Neuronal stem cell (in vitro differentiated cells): ENCODE data around the gene PGRMC2.
"Not testable (repeated sequence)": the region's sequence is repeated elsewhere in the genome, so short reads cannot be mapped to it uniquely, and the experiment has no call there.

Source experiments
- DNase-seq: peaks from one replicate; pipeline ENCODE4 v3.0.0-alpha.2; 2013; ENCODE audit warnings: low spot score
- H2AFZ ChIP-seq: one replicate; pipeline ENCODE4 v1.6.1; 2013; ENCODE audit warnings: mild to moderate bottlenecking, low read length, inconsistent platforms
- H2AK5ac ChIP-seq: 2 replicates; pipeline ENCODE4 v1.6.1; 2013; ENCODE audit warnings: low read depth, mild to moderate bottlenecking, inconsistent platforms, low read length, moderate library complexity, mixed read lengths
- H2BK120ac ChIP-seq: 2 replicates; pipeline ENCODE4 v1.6.1; 2013; ENCODE audit warnings: low read depth, mild to moderate bottlenecking, inconsistent platforms, low read length, moderate library complexity, mixed read lengths
- H2BK12ac ChIP-seq: one replicate; pipeline ENCODE4 v1.6.1; 2013; ENCODE audit warnings: low read length, inconsistent platforms
- H2BK15ac ChIP-seq: 2 replicates; pipeline ENCODE4 v1.6.1; 2013; ENCODE audit warnings: mild to moderate bottlenecking, low read length, inconsistent platforms, mixed read lengths
- H2BK5ac ChIP-seq: one replicate; pipeline ENCODE4 v1.6.1; 2013; ENCODE audit warnings: inconsistent platforms, mild to moderate bottlenecking, low read length, moderate library complexity
- H3K14ac ChIP-seq: one replicate; pipeline ENCODE4 v1.6.1; 2013; ENCODE audit warnings: low read length, inconsistent platforms
- H3K18ac ChIP-seq: 2 replicates; pipeline ENCODE4 v1.6.1; 2013; ENCODE audit warnings: low read length, inconsistent platforms
- H3K23ac ChIP-seq: 2 replicates; pipeline ENCODE4 v1.6.1; 2013; ENCODE audit warnings: low read depth, mild to moderate bottlenecking, mixed read lengths, low read length, inconsistent platforms; ENCODE audit not compliant: poor library complexity
- H3K27ac ChIP-seq: replicated peaks from 3 replicates; pipeline ENCODE4 v1.5.1; 2013; ENCODE audit warnings: low read length, inconsistent platforms
- H3K27me3 ChIP-seq, 3 experiments: 2 replicates each; pipeline ENCODE4 v1.6.1; 2013; ENCODE audit warnings: low read length in 3 of 3, mild to moderate bottlenecking in 2 of 3, inconsistent platforms in 1 of 3, low read depth in 1 of 3, mixed read lengths in 1 of 3, moderate library complexity in 1 of 3; ENCODE audit not compliant: control insufficient read depth in 3 of 3, insufficient read depth in 3 of 3
- H3K36me3 ChIP-seq, 2 donors: replicated peaks in 1 of 2; 2 replicates each; pipeline ENCODE4 v1.6.1; 2013; ENCODE audit warnings: low read length in 2 of 2; ENCODE audit not compliant: control insufficient read depth in 2 of 2, insufficient read depth in 2 of 2
- H3K4ac ChIP-seq: 2 replicates; pipeline ENCODE4 v1.6.1; 2013; ENCODE audit warnings: inconsistent platforms, mild to moderate bottlenecking, low read length, moderate library complexity
- H3K4me1 ChIP-seq, 2 donors: 1 replicate in 1 of 2; 2 replicates in 1 of 2; pipeline ENCODE4 v1.6.1; 2013; ENCODE audit warnings: low read length in 2 of 2, low read depth in 1 of 2; ENCODE audit not compliant: control insufficient read depth in 2 of 2, insufficient read depth in 1 of 2
- H3K4me2 ChIP-seq: one replicate; pipeline ENCODE4 v1.6.1; 2013; ENCODE audit warnings: mild to moderate bottlenecking, low read length, inconsistent platforms; ENCODE audit not compliant: insufficient read depth, poor library complexity, severe bottlenecking
- H3K4me3 ChIP-seq, 2 donors: 2 replicates each; pipeline ENCODE4 v1.5.1; 2013; ENCODE audit warnings: low read length in 2 of 2, mild to moderate bottlenecking in 2 of 2, inconsistent platforms in 1 of 2, moderate library complexity in 1 of 2
- H3K79me1 ChIP-seq: one replicate; pipeline ENCODE4 v1.6.1; 2013; ENCODE audit warnings: low read depth, mild to moderate bottlenecking, inconsistent platforms, low read length, moderate library complexity
- H3K9ac ChIP-seq: one replicate; pipeline ENCODE4 v1.6.1; 2013; ENCODE audit warnings: mild to moderate bottlenecking, low read depth, low read length, inconsistent platforms; ENCODE audit not compliant: poor library complexity
- H3K9me3 ChIP-seq, 2 donors: replicated peaks in 1 of 2; 2 replicates each; pipeline versions ENCODE3 to v1.6.1; 2013; ENCODE audit warnings: low read length in 2 of 2, mild to moderate bottlenecking in 2 of 2, inconsistent platforms in 1 of 2, low read depth in 1 of 2, mixed read lengths in 1 of 2, moderate library complexity in 1 of 2; ENCODE audit not compliant: control insufficient read depth in 2 of 2, insufficient read depth in 1 of 2
- H4K8ac ChIP-seq: one replicate; pipeline ENCODE4 v1.6.1; 2013; ENCODE audit warnings: low read depth, mild to moderate bottlenecking, inconsistent platforms, low read length, moderate library complexity
- H4K91ac ChIP-seq: one replicate; pipeline ENCODE4 v1.6.1; 2013; ENCODE audit warnings: low read length, low read depth, mild to moderate bottlenecking, inconsistent platforms; ENCODE audit not compliant: poor library complexity
- WGBS, 2 donors: extraction: QIAGEN DNeasy Blood & Tissue Kit; methylation state at CpG; one replicate each; pipeline ENCODE4 v1.1.7; 2013; ENCODE audit warnings: missing lambda C conversion rate in 2 of 2, mixed read lengths in 1 of 2; ENCODE audit not compliant: insufficient read length in 2 of 2, insufficient replicate concordance in 1 of 2; ENCODE audit errors: extremely low coverage in 2 of 2; 5-methylcytosine and 5-hydroxymethylcytosine counted together

Gene PGRMC2

DNA sequence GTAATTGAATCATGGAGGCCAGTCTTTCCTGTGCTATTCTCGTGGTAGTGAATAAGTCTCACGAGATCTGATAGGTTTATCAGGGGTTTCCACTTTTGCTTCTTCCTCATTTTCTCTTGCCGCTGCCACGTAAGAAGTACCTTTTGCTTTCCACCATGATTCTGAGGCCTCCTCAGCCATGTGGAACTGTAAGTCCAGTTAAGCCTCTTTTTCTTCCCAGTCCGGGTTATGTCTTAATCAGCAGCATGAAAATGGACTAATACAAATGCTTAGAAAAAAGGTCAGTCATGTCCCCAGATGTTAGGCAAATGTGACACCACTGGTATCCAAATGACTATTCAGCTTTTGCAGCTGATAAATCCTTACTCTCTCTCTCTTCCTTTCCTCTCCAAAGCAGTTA lies 42.2 kb downstream of the PGRMC2 start:
- H2BK5ac ChIP-seq, H3K14ac ChIP-seq, H3K4ac ChIP-seq, H2AFZ ChIP-seq, H3K4me2 ChIP-seq, H3K4me1 ChIP-seq, H2BK120ac ChIP-seq, H3K4me3 ChIP-seq, H3K27me3 ChIP-seq, H3K36me3 ChIP-seq, H3K79me1 ChIP-seq, H3K27ac ChIP-seq, H3K23ac ChIP-seq, DNase-seq, H2BK12ac ChIP-seq, H4K8ac ChIP-seq, H3K18ac ChIP-seq, H4K91ac ChIP-seq, H2BK15ac ChIP-seq, H2AK5ac ChIP-seq, H3K9ac ChIP-seq: not testable (repeated sequence)
- no CpG with 5 or more reads among the region's 5 CpGs for WGBS, 2 donors
- H3K9me3 ChIP-seq = peaks cover 2 to 25% of the 10 kb centered on the region in 2 donors

DNA sequence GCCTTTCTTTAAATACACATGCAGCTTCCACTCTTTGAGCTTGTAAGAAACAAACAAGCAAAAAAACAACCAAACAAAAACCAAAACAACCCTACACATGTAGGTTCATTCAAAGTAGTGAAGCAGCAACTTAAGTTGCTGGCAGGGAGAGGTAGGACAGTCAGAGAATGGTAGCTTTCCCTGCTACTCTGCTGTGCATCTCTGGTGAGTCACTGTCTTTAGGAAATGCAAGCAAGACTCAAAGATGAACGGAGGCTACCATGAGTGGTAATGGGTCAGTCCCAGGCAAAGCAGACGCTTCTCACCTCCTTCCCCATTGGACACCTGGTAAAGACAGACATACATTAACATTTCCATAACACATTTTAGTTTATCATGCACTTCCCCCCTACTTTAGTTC lies 43.2 kb downstream of the PGRMC2 start:
- H3K36me3 ChIP-seq = no peaks in the 10 kb centered on the region
- no peaks in the 10 kb centered on the region for H3K27me3 ChIP-seq
- H3K4ac ChIP-seq = no peak overlapping the region
- no peak overlapping the region for H3K14ac ChIP-seq
- DNase-seq = no peak
- no peak overlapping the region for H3K27ac ChIP-seq
- H3K79me1 ChIP-seq = no peaks in the 10 kb centered on the region
- WGBS, 2 donors = no CpG with 5 or more reads among the region's 2 CpGs
- H3K9ac ChIP-seq = no peak overlapping the region
- H3K4me3 ChIP-seq = no peak overlapping the region
- no peak overlapping the region for H2BK12ac ChIP-seq
- no peak overlapping the region for H2BK5ac ChIP-seq
- peaks cover 2 to 20% of the 10 kb centered on the region in 2 donors for H3K9me3 ChIP-seq
- no peak overlapping the region for H4K8ac ChIP-seq
- no peak overlapping the region for H3K18ac ChIP-seq
- no peak overlapping the region for H2AK5ac ChIP-seq
- no peak overlapping the region for H2BK15ac ChIP-seq
- no peak overlapping the region for H3K23ac ChIP-seq
- H4K91ac ChIP-seq = no peak overlapping the region
- no peak overlapping the region for H2AFZ ChIP-seq
- no peaks in the 10 kb centered on the region for H3K4me1 ChIP-seq
- no peak overlapping the region for H2BK120ac ChIP-seq
- H3K4me2 ChIP-seq = no peak overlapping the region

DNA sequence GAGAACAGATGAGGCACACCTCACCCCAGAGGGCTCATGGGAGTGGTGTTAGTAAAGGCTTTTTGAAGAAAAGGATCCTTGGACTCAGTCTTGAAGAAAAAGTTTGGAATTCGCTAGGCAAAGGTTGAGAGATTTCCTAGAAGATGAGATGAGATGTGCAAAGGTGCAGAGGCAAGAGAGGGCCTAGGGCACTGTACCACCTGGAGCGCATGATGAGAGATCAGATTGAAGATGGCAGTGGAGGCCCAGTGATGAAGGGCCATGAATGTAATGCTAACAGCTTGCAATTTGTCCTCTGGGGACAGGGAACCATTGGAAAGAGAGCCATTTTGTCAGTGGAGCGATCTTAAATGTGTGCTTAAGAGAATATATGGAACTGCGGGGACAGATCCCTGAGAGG lies 45.0 kb downstream of the PGRMC2 start:
- no peak overlapping the region for H3K4me2 ChIP-seq

DNA sequence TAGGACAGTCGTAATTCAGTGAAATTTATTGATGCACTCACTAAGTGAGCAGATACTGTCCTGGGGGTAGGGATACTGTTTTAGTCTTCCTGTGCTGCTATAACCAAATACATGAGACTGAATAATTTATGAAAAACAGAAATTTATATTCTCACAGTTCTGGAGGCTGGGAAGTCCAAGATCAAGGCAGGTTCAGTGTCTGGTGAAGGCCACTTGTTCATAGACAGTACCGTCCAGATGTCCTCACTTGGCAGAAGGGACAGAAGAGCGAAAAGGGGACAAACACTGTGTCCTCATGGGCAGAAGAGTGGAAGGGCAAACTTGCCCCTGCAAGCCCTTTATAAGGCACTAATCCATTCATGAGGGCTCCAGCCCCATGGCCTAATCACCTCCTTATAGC lies 45.6 kb downstream of the PGRMC2 start:
- Histone ChIP-seq H2BK120ac (no peak overlapping the region), H3K18ac (no peak overlapping the region), H3K4me3 (no peak overlapping the region), H4K8ac (no peak overlapping the region), H4K91ac (no peak overlapping the region), H3K9ac (no peak overlapping the region), H2AFZ (peak overlapping the region; percentile 71), H3K27me3 (no peaks in the 10 kb centered on the region), H2BK12ac (no peak overlapping the region), H3K23ac (no peak overlapping the region), H3K4me2 (no peak overlapping the region), H3K14ac (no peak overlapping the region), H3K4ac (no peak overlapping the region), H3K27ac (no peak overlapping the region), H3K36me3 (no peaks in the 10 kb centered on the region), H3K9me3 (peaks cover 2 to 6% of the 10 kb centered on the region in 2 donors), H2BK15ac (no peak overlapping the region), H2BK5ac (no peak overlapping the region), H3K4me1 (no peaks in the 10 kb centered on the region), H3K79me1 (no peaks in the 10 kb centered on the region), H2AK5ac (no peak overlapping the region)
- no peak for DNase-seq
- no CpG with 5 or more reads among the region's 3 CpGs for WGBS, 2 donors

More for the DNA sequence above, 45.0 kb downstream of the PGRMC2 start:
- Histone ChIP-seq H3K9ac (no peak overlapping the region), H4K91ac (no peak overlapping the region), H3K4me1 (no peaks in the 10 kb centered on the region), H3K4ac (no peak overlapping the region), H3K23ac (no peak overlapping the region), H3K14ac (no peak overlapping the region), H3K18ac (no peak overlapping the region), H3K27me3 (no peaks in the 10 kb centered on the region), H2BK15ac (no peak overlapping the region), H2AFZ (no peak overlapping the region), H3K9me3 (peaks cover 2 to 6% of the 10 kb centered on the region in 2 donors), H4K8ac (no peak overlapping the region), H3K79me1 (no peaks in the 10 kb centered on the region), H2AK5ac (no peak overlapping the region), H2BK5ac (no peak overlapping the region), H2BK120ac (no peak overlapping the region), H3K27ac (no peak overlapping the region), H3K4me3 (no peak overlapping the region), H3K36me3 (no peaks in the 10 kb centered on the region), H2BK12ac (no peak overlapping the region)
- DNase-seq = no peak
- no CpG with 5 or more reads among the region's 4 CpGs for WGBS, 2 donors
